LNCaP clone FGC (cell line): Measurements from ENCODE around the gene UBE2F.
A peak's percentile ranks its signal among the peaks of the same experiment; 100 is the strongest.

Experiments
- DNase-seq: peaks from one replicate; pipeline ENCODE4 v3.0.0-alpha.2; 2011; ENCODE audit warnings: low read depth
- H3K4me3 ChIP-seq: 2 replicates; pipeline ENCODE4 v1.5.1; 2011; ENCODE audit warnings: mild to moderate bottlenecking, low read depth, low read length, control low read depth
- TF ChIP-seq, protein P1 (sequence below): IDR thresholded peaks from 2 replicates; pipeline ENCODE4 v1.5.1; 2012; ENCODE audit warnings: mild to moderate bottlenecking; ENCODE audit not compliant: control insufficient read depth, insufficient read depth; ENCODE audit errors: extremely low read depth

The UBE2F gene

DNA sequence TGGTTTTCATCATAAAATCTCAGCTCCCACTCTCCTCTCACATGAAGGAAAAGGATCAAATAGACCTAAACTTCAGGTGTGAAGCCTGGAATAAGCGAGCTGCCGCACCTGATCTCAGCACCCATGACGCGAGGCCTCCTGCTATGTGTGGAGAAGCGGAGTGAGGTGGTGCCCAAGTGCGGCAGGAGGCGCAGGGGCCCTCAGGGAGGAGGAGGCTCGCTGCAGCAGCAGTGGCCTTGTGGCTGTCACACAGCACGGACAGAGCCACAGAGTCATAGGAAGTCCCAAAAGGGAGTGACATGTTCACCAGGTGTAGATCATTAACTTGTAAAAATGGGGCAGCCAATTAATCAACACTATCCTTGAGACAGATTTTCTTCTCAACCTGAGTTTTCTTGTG, 103.1 kb downstream of the UBE2F start:
- H3K4me3 ChIP-seq, result no peak overlapping the region
- TF ChIP-seq, protein P1, sequence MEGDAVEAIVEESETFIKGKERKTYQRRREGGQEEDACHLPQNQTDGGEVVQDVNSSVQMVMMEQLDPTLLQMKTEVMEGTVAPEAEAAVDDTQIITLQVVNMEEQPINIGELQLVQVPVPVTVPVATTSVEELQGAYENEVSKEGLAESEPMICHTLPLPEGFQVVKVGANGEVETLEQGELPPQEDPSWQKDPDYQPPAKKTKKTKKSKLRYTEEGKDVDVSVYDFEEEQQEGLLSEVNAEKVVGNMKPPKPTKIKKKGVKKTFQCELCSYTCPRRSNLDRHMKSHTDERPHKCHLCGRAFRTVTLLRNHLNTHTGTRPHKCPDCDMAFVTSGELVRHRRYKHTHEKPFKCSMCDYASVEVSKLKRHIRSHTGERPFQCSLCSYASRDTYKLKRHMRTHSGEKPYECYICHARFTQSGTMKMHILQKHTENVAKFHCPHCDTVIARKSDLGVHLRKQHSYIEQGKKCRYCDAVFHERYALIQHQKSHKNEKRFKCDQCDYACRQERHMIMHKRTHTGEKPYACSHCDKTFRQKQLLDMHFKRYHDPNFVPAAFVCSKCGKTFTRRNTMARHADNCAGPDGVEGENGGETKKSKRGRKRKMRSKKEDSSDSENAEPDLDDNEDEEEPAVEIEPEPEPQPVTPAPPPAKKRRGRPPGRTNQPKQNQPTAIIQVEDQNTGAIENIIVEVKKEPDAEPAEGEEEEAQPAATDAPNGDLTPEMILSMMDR, result no peak
- DNase-seq, result no peak

DNA sequence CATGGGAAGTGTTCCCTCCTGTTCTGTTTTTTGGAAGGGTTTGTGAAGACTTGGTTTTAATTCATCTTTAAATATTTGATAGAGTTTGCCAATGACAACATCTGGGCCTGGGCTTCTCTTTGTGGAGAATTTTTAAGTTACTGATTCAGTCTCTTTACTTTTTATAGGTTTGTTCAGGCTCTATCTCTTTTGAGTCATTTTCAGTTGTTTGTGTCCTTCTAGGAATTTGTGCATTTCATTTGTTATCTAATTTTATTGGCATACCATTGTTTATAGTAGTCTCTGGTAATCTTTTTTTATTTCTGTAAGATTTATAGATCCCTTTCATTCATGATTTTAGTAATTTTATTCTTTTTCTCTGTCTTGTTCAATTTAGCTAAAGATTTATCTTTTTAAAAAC, 108.6 kb downstream of the UBE2F start:
- TF ChIP-seq, protein P1, result no peak
- DNase-seq, result no peak
- H3K4me3 ChIP-seq, result no peak overlapping the region

DNA sequence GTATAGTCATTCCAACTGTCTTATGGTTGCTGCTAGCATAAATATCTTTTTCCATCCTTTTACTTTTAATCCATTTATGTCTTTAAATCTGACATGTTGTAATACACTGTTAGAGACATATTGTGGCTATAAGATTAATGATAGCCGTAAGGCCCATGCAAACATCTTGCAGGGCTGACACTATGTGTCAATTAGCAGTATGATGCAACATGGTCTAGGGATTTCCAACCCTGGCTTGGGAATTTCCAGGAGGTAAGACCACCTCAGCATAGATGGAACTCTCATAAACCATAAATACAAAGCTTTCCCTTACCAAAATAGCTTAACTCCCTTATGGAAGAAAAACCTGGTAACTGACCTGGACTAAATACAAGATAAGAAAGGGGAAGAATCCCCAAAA, 110.5 kb downstream of the UBE2F start:
- TF ChIP-seq, protein P1, result no peak
- H3K4me3 ChIP-seq, result no peak overlapping the region
- no peak for DNase-seq

DNA sequence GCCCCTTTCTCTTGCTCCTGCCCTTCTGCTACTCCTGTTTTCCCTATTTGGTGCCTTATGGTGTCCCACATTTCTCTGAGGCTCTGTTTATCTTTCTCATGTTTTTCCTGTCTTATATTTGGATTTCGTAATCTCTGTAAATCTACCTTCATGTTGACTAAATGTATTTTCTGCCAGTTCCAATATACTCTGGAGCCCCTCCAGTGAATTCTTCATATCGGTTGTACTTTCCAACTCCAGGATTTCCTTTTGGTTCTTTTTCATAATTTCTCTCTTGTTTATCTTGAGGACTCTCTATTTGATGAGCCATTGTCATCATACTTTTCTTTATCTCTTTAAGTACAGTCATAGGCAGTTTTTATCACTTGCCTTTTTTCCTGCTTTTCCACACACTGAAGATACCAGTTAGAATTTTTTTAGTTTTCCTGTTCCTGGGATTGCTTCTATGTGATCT, 113.1 kb downstream of the UBE2F start:
- no peak overlapping the region for H3K4me3 ChIP-seq
- DNase-seq, result peak; percentile 95
- TF ChIP-seq, protein P1, result no peak

DNA sequence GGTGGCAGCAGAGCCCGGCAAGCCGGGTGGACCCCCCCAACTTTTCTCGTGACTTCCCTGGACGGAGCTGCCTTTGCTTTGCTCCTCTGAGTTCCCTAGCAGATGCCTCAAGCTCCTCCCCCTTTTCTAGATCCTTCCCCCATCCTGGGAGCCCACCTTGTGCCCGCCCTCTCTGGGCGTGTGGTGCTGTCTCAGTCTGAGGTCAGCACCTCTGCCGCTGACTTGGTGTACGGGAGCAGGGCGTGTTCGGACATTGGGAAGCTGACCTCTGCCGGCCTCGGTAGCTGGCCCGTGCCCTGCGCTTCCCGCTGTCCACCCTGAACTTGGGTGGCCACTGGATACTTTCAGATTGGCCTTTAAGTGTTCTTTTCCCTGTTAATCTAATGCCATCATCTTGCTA, 113.7 kb downstream of the UBE2F start:
- H3K4me3 ChIP-seq, result no peak overlapping the region
- TF ChIP-seq, protein P1, result no peak
- DNase-seq, result no peak

DNA sequence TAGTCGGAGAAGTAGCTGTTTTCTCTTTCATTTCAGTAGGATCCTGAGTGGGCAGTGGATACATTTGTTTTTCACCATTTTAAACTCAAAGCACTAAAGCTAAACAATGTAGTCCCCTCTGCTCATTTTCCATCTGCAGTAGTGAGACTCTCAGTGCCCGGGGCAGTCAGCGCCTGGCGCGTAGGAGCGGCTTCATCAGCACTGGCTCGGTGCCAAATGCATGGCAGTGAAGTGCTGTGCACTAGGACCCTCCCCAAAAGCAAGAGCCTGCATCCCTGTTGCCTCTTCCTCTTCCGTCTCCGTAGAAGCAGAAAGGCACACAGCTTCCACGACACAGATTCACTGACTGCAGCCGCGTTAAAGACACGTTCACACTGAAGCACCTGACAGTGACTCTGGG, 114.3 kb downstream of the UBE2F start:
- no peak overlapping the region for H3K4me3 ChIP-seq
- TF ChIP-seq, protein P1, result no peak
- no peak for DNase-seq

DNA sequence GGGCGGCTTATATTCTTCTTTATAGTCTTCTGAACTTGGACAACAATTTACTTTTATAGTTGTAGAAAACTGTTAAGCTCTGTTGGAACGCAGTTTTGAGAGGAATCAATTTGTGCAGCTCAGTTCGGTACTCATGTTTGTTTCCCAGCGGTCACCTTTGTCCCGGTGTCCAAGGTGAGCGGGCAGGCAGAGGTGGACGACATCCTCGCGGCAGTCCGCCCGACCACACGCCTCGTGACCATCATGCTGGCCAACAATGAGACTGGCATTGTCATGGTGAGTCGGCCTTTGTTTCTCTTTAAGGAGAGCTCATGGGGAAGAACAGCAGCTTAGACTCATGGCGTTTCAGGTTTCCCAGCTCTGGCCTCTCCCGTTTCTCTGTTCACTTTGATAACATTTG, 114.7 kb downstream of the UBE2F start:
- TF ChIP-seq, protein P1, result no peak
- no peak for DNase-seq
- H3K4me3 ChIP-seq, result no peak overlapping the region
